ENCODE results near the gene DMD.
A peak's percentile ranks its signal among the peaks of the same experiment; 100 is the strongest.

DMD gene

DNA sequence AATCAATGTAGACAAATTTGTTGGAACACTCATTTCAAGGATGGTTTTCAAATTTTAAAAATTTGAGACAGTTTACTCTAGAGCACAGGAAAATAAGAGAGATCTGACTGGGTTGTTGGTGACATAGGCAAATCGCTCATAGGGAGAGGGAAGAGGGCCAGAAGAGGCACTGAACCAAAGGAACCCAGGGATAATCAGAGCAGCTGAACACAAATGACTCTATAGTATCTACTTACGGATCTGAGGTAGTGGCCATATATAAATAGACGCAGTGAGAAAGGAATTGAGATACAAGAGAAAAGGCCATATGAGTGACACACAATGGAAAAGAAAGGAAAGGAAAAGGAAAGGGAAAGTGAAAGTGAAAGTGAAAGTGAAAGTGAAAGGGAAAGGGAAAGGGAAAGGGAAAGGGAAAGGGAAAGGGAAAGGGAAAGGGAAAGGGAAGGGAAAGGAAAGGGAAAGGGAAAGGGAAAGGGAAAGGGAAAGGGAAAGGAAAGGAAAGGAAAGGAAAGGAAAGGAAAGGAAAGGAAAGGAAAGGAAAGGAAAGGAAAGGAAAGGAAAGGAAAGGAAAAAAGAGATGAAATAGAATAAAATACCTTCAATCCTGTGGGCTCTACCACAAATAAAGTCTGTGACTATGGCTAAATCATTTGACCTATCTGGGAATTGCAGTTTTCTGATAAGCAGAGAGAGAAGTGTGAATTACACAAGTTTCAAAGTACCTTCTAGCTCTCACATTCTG is 759.2 kb downstream of the DMD start:
- no peak for DNase-seq (ENCODE audit: insufficient read length)
- no peak for FAIRE-seq
- TF ChIP-seq POLR2AphosphoS5 (IDR thresholded peaks at IDR 0.05; ENCODE audit: low read depth, low read length) (no peak), TAF1 (IDR thresholded peaks at IDR 0.05; ENCODE audit: borderline replicate concordance, low read depth, low read length) (no peak), POLR2A (IDR thresholded peaks at IDR 0.05; ENCODE audit: low read depth, low read length) (no peak)

GRCh38 chrX:32448945-32449344 is 762.4 kb downstream of the DMD start:
- no peak for TF ChIP-seq TAF1 (IDR thresholded peaks at IDR 0.05; ENCODE audit: borderline replicate concordance, low read depth, low read length)
- TF ChIP-seq POLR2AphosphoS5 (IDR thresholded peaks at IDR 0.05; ENCODE audit: low read depth, low read length): no peak
- no peak for TF ChIP-seq POLR2A (IDR thresholded peaks at IDR 0.05; ENCODE audit: low read depth, low read length)
- FAIRE-seq (peak; percentile 72), DNase-seq (ENCODE audit: insufficient read length) (no peak)

GRCh38 chrX:32448320-32448719 is 763.0 kb downstream of the DMD start:
- no peak for TF ChIP-seq POLR2AphosphoS5 (IDR thresholded peaks at IDR 0.05; ENCODE audit: low read depth, low read length)
- no peak for TF ChIP-seq TAF1 (IDR thresholded peaks at IDR 0.05; ENCODE audit: borderline replicate concordance, low read depth, low read length)
- no peak for TF ChIP-seq POLR2A (IDR thresholded peaks at IDR 0.05; ENCODE audit: low read depth, low read length)
- DNase-seq (ENCODE audit: insufficient read length) (no peak), FAIRE-seq (peak; percentile 21)

- FAIRE-seq: peak; percentile 65
These were observed 763.7 kb downstream of the DMD start for GRCh38 chrX:32447640-32448039.

GRCh38 chrX:32443841-32444240 is 767.5 kb downstream of the DMD start:
- TF ChIP-seq POLR2AphosphoS5 (IDR thresholded peaks at IDR 0.05; ENCODE audit: low read depth, low read length) (no peak), POLR2A (IDR thresholded peaks at IDR 0.05; ENCODE audit: low read depth, low read length) (no peak), TAF1 (IDR thresholded peaks at IDR 0.05; ENCODE audit: borderline replicate concordance, low read depth, low read length) (no peak)
- peak; percentile 14 for FAIRE-seq
- no peak for DNase-seq (ENCODE audit: insufficient read length)

More at GRCh38 chrX:32447640-32448039, 763.7 kb downstream of the DMD start:
- no peak for DNase-seq (ENCODE audit: insufficient read length)
- TF ChIP-seq TAF1 (IDR thresholded peaks at IDR 0.05; ENCODE audit: borderline replicate concordance, low read depth, low read length) (no peak), POLR2A (IDR thresholded peaks at IDR 0.05; ENCODE audit: low read depth, low read length) (no peak), POLR2AphosphoS5 (IDR thresholded peaks at IDR 0.05; ENCODE audit: low read depth, low read length) (no peak)

GRCh38 chrX:32421266-32421665 is 790.1 kb downstream of the DMD start:
- no peak for TF ChIP-seq POLR2AphosphoS5 (IDR thresholded peaks at IDR 0.05; ENCODE audit: low read depth, low read length)
- TF ChIP-seq TAF1 (IDR thresholded peaks at IDR 0.05; ENCODE audit: borderline replicate concordance, low read depth, low read length): no peak
- no peak for TF ChIP-seq POLR2A (IDR thresholded peaks at IDR 0.05; ENCODE audit: low read depth, low read length)
- no peak for DNase-seq (ENCODE audit: insufficient read length)
- no peak for FAIRE-seq

DNA sequence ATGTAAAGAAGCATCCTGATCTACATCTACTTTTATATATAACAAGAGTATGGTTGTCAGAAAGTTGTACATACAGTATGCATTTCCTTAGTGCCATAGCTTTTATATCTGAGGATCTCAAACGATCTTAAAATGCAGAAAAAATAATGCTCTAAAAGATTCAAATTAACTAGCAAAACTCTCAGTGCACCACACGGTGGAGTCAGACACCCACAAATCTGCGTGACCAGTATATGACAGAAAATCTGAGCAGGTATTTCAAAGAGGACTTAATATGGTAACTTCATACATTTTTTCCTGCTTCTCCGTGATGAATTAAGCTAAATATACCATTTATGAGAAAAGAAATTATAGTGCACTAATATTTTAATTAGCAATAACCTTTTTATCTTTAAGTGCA is 803.0 kb downstream of the DMD start:
- FAIRE-seq: peak; percentile 30
- no peak for DNase-seq (ENCODE audit: insufficient read length)

DNA sequence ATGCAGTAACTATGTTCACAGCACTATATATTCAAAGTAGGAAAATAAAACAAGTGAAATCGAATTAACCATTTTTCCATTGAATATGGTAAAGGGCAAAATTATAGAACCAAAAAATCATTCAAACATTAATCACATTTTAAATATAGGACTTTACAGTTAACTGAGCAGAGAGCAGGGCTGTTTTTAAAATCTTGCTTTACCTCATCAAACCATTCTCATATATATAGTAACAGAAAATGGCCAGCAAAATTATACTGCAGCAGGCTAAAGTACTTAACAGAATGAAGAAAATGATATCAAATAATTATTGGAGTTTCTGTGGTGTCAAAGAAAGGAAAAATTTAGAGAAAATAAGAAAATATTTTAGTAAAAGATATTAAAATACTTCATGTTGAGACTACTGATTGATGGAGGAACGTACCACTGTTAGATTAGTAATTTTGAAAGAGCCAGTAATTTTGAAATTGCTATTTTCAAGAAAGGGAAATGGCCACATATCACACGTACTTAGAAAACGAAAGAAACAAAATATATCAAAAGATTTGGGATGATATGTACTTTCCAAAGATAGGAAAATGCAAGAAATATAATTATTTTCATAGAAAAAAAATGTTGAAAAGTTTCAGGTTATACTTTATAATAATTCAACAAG is 813.7 kb downstream of the DMD start:
- FAIRE-seq: no peak

More for the DNA sequence above, 803.0 kb downstream of the DMD start:
- TF ChIP-seq POLR2A (IDR thresholded peaks at IDR 0.05; ENCODE audit: low read depth, low read length) (no peak), TAF1 (IDR thresholded peaks at IDR 0.05; ENCODE audit: borderline replicate concordance, low read depth, low read length) (no peak)

GRCh38 chrX:32395878-32396277 is 815.5 kb downstream of the DMD start:
- TF ChIP-seq POLR2A (IDR thresholded peaks at IDR 0.05; ENCODE audit: low read depth, low read length) (no peak), TAF1 (IDR thresholded peaks at IDR 0.05; ENCODE audit: borderline replicate concordance, low read depth, low read length) (no peak), POLR2AphosphoS5 (IDR thresholded peaks at IDR 0.05; ENCODE audit: low read depth, low read length) (no peak)
- FAIRE-seq: peak; percentile 58
- DNase-seq (ENCODE audit: insufficient read length): no peak

More for the DNA sequence above, 813.7 kb downstream of the DMD start:
- TF ChIP-seq POLR2A (IDR thresholded peaks at IDR 0.05; ENCODE audit: low read depth, low read length) (no peak), POLR2AphosphoS5 (IDR thresholded peaks at IDR 0.05; ENCODE audit: low read depth, low read length) (no peak), TAF1 (IDR thresholded peaks at IDR 0.05; ENCODE audit: borderline replicate concordance, low read depth, low read length) (no peak)
- DNase-seq (ENCODE audit: insufficient read length): no peak

GRCh38 chrX:32392655-32393054 is 818.7 kb downstream of the DMD start:
- no peak for TF ChIP-seq TAF1 (IDR thresholded peaks at IDR 0.05; ENCODE audit: borderline replicate concordance, low read depth, low read length)
- TF ChIP-seq POLR2A (IDR thresholded peaks at IDR 0.05; ENCODE audit: low read depth, low read length): no peak
- TF ChIP-seq POLR2AphosphoS5 (IDR thresholded peaks at IDR 0.05; ENCODE audit: low read depth, low read length): no peak
- no peak for FAIRE-seq

GRCh38 chrX:32370456-32371205 is 840.7 kb downstream of the DMD start:
- TF ChIP-seq POLR2A (IDR thresholded peaks at IDR 0.05; ENCODE audit: low read depth, low read length) (no peak), TAF1 (IDR thresholded peaks at IDR 0.05; ENCODE audit: borderline replicate concordance, low read depth, low read length) (no peak), POLR2AphosphoS5 (IDR thresholded peaks at IDR 0.05; ENCODE audit: low read depth, low read length) (no peak)
- FAIRE-seq (no peak), DNase-seq (ENCODE audit: insufficient read length) (no peak)

More at GRCh38 chrX:32392655-32393054, 818.7 kb downstream of the DMD start:
- no peak for DNase-seq (ENCODE audit: insufficient read length)
